Adrenal gland (tissue), 12 donors: ENCODE results near the gene CAPZA2. TPM values are rescaled to one million over a fixed set of nuclear protein-coding genes. Genes with fewer than 3 reads are reported as not detected.

ENCODE experiments used
- DNase-seq, 7 donors: peaks; one replicate each; pipeline ENCODE4 v3.0.0-alpha.2; 2019 to 2020
- H3K27ac ChIP-seq, 5 donors: fragments of 200-600 bp; sonication (generic) in 4 of 5; 1 replicate in 3 of 5; 2 replicates in 2 of 5; pipeline versions ENCODE4 v1.5.1 to v1.8.0; 2016 to 2020; ENCODE audit warnings: mild to moderate bottlenecking in 1 of 5
- H3K27me3 ChIP-seq: fragments of 200-600 bp; 2 replicates; pipeline ENCODE4 v1.8.0; 2021
- H3K36me3 ChIP-seq, 2 donors: fragments of 200-600 bp; replicated peaks in 1 of 2; 1 replicate in 1 of 2; 2 replicates in 1 of 2; pipeline versions ENCODE4 v1.5.1 to v1.8.0; 2018 to 2022
- H3K4me1 ChIP-seq, 2 donors: fragments of 200-600 bp; replicated peaks in 1 of 2; 1 replicate in 1 of 2; 2 replicates in 1 of 2; pipeline versions ENCODE4 v1.5.1 to v1.8.0; 2018 to 2021
- H3K4me3 ChIP-seq, 4 donors: fragments of 200-600 bp; sonication (generic) in 3 of 4; one replicate each; pipeline ENCODE4 v1.5.1; 2016 to 2018
- H3K9me3 ChIP-seq, 3 donors: fragments of 200-600 bp; sonication (generic) in 1 of 3; replicated peaks in 1 of 3; 1 replicate in 2 of 3; 2 replicates in 1 of 3; pipeline versions ENCODE4 v1.5.1 to v1.8.0; 2016 to 2021
- POLR2A ChIP-seq, 2 donors: fragments of 450-650 bp; IDR thresholded peaks; one replicate each; pipeline ENCODE4 v1.6.1; 2017; ENCODE audit warnings: antibody characterized with exemption in 2 of 2, mild to moderate bottlenecking in 2 of 2, moderate library complexity in 1 of 2
- WGBS, 4 donors: extraction: QIAGEN DNeasy Blood & Tissue Kit in 2 of 4; methylation state at CpG; one replicate each; pipeline versions ENCODE4 v1.1.5 to v1.1.7; 2013 to 2017; 5-methylcytosine and 5-hydroxymethylcytosine counted together
- intact Hi-C, 2 donors: fragments of 100-400 bp; cut with DNase I; formaldehyde crosslinking; loops; one replicate each; pipeline versions ENCODE4 v1.14.1 to v1.15.0; 2022 to 2023
- polyA plus RNA-seq, 3 donors: library from polyadenylated mRNA; stranded (reverse); fragments of 200-250 nt in 2 of 3; fragments of 350-450 nt in 1 of 3; fragmentation: Illumina TruSeq in 1 of 3; extraction: RNeasy Lipid Tissue Mini Kit (QIAGEN cat#74804) in 1 of 3; gene quantifications; one replicate each; pipeline ENCODE4 v1.2.3, GENCODE V29; 2013 to 2014
- total RNA-seq, 9 donors: library from RNA; depleted of rRNA in 4 of 9; stranded (reverse); fragments of >200 nt in 4 of 9; fragments of 120-200 nt in 1 of 9; fragmentation: NEBNext Ultra II Directional in 1 of 9; extraction: Animal tissue kit (Norgen Biotek cat#: 25700) in 1 of 9; gene quantifications; one replicate each; pipeline versions ENCODE4 v1.1.0 to v1.2.4, GENCODE V29; 2013 to 2023
- TF ChIP-seq, protein P1 (sequence below), 6 experiments: fragments of 450-650 bp in 4 of 6; fragments of 200-600 bp in 2 of 6; sonication (generic) in 1 of 6; IDR thresholded peaks; 1 replicate in 5 of 6; 2 replicates in 1 of 6; pipeline versions ENCODE4 v1.5.1 to v1.8.0; 2016 to 2021; ENCODE audit warnings: antibody characterized with exemption in 6 of 6, mild to moderate bottlenecking in 2 of 6, moderate library complexity in 1 of 6
- donor health status: healthy with polysubstance abuse.
- donor health status: Bipolar disorder and iron deficiency.
- donor health status: DM: yes; HTN: yes; CAD: no.
- donor health status: DM: no; HTN: no; CAD: no.
- donor health status: DM: no; HTN: no; CAD: no.
- donor health status: DM: yes; HTN: yes; CAD: no.

The CAPZA2 gene
- total and polyA plus RNA-seq, 12 donors: 18.6 to 241 (median 155) TPM

- no peak for TF ChIP-seq POLR2A (IDR thresholded peaks at IDR 0.05)
- TF ChIP-seq, protein P1, sequence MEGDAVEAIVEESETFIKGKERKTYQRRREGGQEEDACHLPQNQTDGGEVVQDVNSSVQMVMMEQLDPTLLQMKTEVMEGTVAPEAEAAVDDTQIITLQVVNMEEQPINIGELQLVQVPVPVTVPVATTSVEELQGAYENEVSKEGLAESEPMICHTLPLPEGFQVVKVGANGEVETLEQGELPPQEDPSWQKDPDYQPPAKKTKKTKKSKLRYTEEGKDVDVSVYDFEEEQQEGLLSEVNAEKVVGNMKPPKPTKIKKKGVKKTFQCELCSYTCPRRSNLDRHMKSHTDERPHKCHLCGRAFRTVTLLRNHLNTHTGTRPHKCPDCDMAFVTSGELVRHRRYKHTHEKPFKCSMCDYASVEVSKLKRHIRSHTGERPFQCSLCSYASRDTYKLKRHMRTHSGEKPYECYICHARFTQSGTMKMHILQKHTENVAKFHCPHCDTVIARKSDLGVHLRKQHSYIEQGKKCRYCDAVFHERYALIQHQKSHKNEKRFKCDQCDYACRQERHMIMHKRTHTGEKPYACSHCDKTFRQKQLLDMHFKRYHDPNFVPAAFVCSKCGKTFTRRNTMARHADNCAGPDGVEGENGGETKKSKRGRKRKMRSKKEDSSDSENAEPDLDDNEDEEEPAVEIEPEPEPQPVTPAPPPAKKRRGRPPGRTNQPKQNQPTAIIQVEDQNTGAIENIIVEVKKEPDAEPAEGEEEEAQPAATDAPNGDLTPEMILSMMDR (IDR thresholded peaks at IDR 0.05): no peak
- DNase-seq: no peak
These were observed 32.9 kb upstream of the CAPZA2 start for GRCh38 chr7:116829493-116829892.

GRCh38 chr7:116832692-116833091 lies 29.7 kb upstream of the CAPZA2 start:
- Histone ChIP-seq H3K27ac (no peak overlapping the region), H3K4me3 (no peak overlapping the region), H3K9me3 (no peaks in the 10 kb centered on the region), H3K27me3 (no peaks in the 10 kb centered on the region), H3K4me1 (no peaks in the 10 kb centered on the region), H3K36me3 (no peaks in the 10 kb centered on the region)
- intact Hi-C loops: no loop called here
- WGBS, 4 donors: 75 to 80% (median 77%) methylated on average over 2 of the region's 2 CpGs
- no peak for DNase-seq
- no peak for TF ChIP-seq POLR2A (IDR thresholded peaks at IDR 0.05)
- TF ChIP-seq, protein P1 (IDR thresholded peaks at IDR 0.05): no peak

More at GRCh38 chr7:116829493-116829892, 32.9 kb upstream of the CAPZA2 start:
- Histone ChIP-seq H3K9me3 (no peaks in the 10 kb centered on the region), H3K27ac (no peak overlapping the region), H3K27me3 (no peaks in the 10 kb centered on the region), H3K4me3 (no peak overlapping the region), H3K4me1 (no peaks in the 10 kb centered on the region), H3K36me3 (no peaks in the 10 kb centered on the region)
- intact Hi-C loops: no loop called here

DNA sequence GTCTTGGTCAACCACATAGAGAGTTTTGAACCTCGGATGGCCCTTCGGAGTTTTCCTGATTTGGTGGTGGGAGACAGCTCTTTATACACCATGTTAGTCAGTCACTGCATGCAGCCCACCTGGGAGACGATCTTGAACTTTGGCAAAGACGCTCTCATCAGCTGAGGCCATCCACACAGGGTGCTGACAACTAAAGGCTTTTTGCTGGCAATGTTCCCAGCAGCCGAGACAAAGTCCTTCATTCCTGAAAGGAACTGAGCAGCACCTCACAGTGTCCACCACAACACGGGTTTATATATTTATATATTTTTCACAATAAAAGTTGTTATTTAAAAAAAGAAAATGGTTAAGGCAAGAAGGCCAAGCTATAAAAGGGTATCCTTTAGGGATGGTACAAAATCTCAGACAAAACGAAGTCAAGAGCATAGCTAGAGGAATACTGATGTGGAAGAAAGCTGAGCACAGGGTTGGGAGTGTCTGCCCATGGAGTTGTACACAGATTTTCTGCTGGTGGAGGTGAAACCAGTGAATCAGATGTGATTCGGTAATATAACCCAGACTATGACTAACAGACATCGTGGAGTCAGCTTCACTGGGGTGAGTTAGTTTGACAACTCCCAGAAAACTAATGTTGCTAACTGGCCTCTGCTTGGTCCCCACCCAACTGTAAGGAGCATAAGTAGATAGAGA lies 27.4 kb upstream of the CAPZA2 start:
- Histone ChIP-seq H3K27me3 (no peaks in the 10 kb centered on the region), H3K4me3 (no peak overlapping the region), H3K4me1 (no peaks in the 10 kb centered on the region), H3K9me3 (no peaks in the 10 kb centered on the region), H3K27ac (no peak overlapping the region), H3K36me3 (no peaks in the 10 kb centered on the region)
- intact Hi-C loops: no loop called here
- no peak for TF ChIP-seq POLR2A (IDR thresholded peaks at IDR 0.05)
- TF ChIP-seq, protein P1 (IDR thresholded peaks at IDR 0.05): no peak
- peak in 1 of 7 donors; percentile 32 for DNase-seq
- 51 to 70% (median 55%) methylated on average over 7 to 9 of the region's 9 CpGs for WGBS, 4 donors

- Histone ChIP-seq H3K9me3 (no peaks in the 10 kb centered on the region), H3K4me1 (no peaks in the 10 kb centered on the region), H3K4me3 (no peak overlapping the region), H3K27ac (no peak overlapping the region), H3K27me3 (no peaks in the 10 kb centered on the region), H3K36me3 (no peaks in the 10 kb centered on the region)
- 65 to 80% (median 74%) methylated on average over 1 to 2 of the region's 2 CpGs for WGBS, 4 donors
- intact Hi-C loops: no loop called here
- TF ChIP-seq, protein P1 (IDR thresholded peaks at IDR 0.05): no peak
- TF ChIP-seq POLR2A (IDR thresholded peaks at IDR 0.05): no peak
- DNase-seq: no peak
These were observed 26.3 kb upstream of the CAPZA2 start for GRCh38 chr7:116836048-116836447.
